Pancreas (tissue), 10 donors: Measurements from ENCODE around the gene SBNO2. TPM values are rescaled to one million over a fixed set of nuclear protein-coding genes. Genes with fewer than 3 reads are reported as not detected.

Source experiments
- ATAC-seq, 4 donors: fragments of 200-7000 bp; cut with Tn5 transposase; one replicate each; pipeline versions ENCODE4 v1.8.0 to v1.9.1; 2020; ENCODE audit warnings: mild to moderate bottlenecking in 4 of 4, moderate library complexity in 4 of 4
- DNase-seq, 6 donors: peaks; one replicate each; pipeline ENCODE4 v3.0.0-alpha.2; 2020
- FAIRE-seq: peaks from 2 replicates; lab custom pipeline; 2012; peaks lifted over from hg19 to GRCh38; lab: Jason Lieb, UNC
- H3K27ac ChIP-seq, 4 donors: fragments of 200-600 bp; sonication (generic); 1 replicate in 3 of 4; 2 replicates in 1 of 4; pipeline versions ENCODE4 v1.5.0 to v1.8.0; 2020
- H3K27me3 ChIP-seq, 4 donors: fragments of 200-600 bp; one replicate each; pipeline ENCODE4 v1.8.0; 2021
- H3K36me3 ChIP-seq, 3 donors: fragments of 200-600 bp; sonication (generic) in 1 of 3; one replicate each; pipeline versions ENCODE4 v1.5.0 to v1.8.0; 2020 to 2021
- H3K4me1 ChIP-seq, 3 donors: fragments of 200-600 bp; one replicate each; pipeline ENCODE4 v1.8.0; 2021
- H3K4me3 ChIP-seq, 4 donors: fragments of 200-600 bp; sonication (generic) in 2 of 4; one replicate each; pipeline versions ENCODE4 v1.5.0 to v1.8.0; 2020 to 2021
- H3K9me3 ChIP-seq, 4 donors: fragments of 200-600 bp; one replicate each; pipeline ENCODE4 v1.8.0; 2021
- WGBS, 2 donors: extraction: QIAGEN DNeasy Blood & Tissue Kit; methylation state at CpG; one replicate each; pipeline ENCODE4 v1.1.7; 2013; 5-methylcytosine and 5-hydroxymethylcytosine counted together
- intact Hi-C, 3 donors: fragments of 100-400 bp; cut with DNase I; formaldehyde crosslinking; loops; one replicate each; pipeline versions ENCODE4 v1.11.1 to v1.14.2; 2022
- polyA plus RNA-seq, 2 donors: library from polyadenylated mRNA; stranded (reverse); fragments of 200-250 nt; gene quantifications; one replicate each; pipeline ENCODE4 v1.2.3, GENCODE V29; 2013
- total RNA-seq, 6 donors: library from RNA; stranded (reverse); fragmentation: NEBNext Ultra II Directional in 4 of 6; extraction: Animal tissue kit (Norgen Biotek cat#: 25700) in 4 of 6; gene quantifications; one replicate each; pipeline versions ENCODE4 v1.2.1 to v1.2.4, GENCODE V29; 2021 to 2023
- TF ChIP-seq, protein P1 (sequence below), 4 donors: fragments of 200-600 bp; sonication (generic) in 3 of 4; IDR thresholded peaks; one replicate each; pipeline versions ENCODE4 v1.5.0 to v1.8.0; 2021; ENCODE audit warnings: antibody characterized with exemption in 4 of 4
- donor health status: healthy with polysubstance abuse.
- donor health status: DM: no; HTN: no; CAD: no; lungs with moderate emphysema.
- donor health status: DM: no; HTN: no; CAD: no.
- donor health status: control.
- donor health status: control.
- donor health status: Bipolar disorder and iron deficiency.
- donor health status: DM: yes; HTN: yes; CAD: no.
- donor health status: DM: no; HTN: no; CAD: no.
- donor health status: DM: no; HTN: no; CAD: no.
- donor health status: DM: yes; HTN: yes; CAD: no.

Gene SBNO2
- total and polyA plus RNA-seq, 8 donors: 16.8 to 53.9 (median 27.4) TPM

GRCh38 chr19:1217366-1217765, 43.3 kb upstream of the SBNO2 start:
- FAIRE-seq (no peak), DNase-seq (peak in 2 of 6 donors; percentile 35 to 61), ATAC-seq (no peak)
- Histone ChIP-seq H3K27me3 (no peaks in the 10 kb centered on the region), H3K9me3 (no peaks in the 10 kb centered on the region), H3K36me3 (peaks cover 0 to 12% (median 8%) of the 10 kb centered on the region in 3 donors), H3K4me1 (peaks cover 18 to 34% (median 19%) of the 10 kb centered on the region in 3 donors), H3K27ac (no peak overlapping the region), H3K4me3 (no peak overlapping the region)
- intact Hi-C loops: no loop called here
- WGBS, 2 donors: 75 to 83% methylated on average over 12 to 15 of the region's 15 CpGs
- TF ChIP-seq, protein P1, sequence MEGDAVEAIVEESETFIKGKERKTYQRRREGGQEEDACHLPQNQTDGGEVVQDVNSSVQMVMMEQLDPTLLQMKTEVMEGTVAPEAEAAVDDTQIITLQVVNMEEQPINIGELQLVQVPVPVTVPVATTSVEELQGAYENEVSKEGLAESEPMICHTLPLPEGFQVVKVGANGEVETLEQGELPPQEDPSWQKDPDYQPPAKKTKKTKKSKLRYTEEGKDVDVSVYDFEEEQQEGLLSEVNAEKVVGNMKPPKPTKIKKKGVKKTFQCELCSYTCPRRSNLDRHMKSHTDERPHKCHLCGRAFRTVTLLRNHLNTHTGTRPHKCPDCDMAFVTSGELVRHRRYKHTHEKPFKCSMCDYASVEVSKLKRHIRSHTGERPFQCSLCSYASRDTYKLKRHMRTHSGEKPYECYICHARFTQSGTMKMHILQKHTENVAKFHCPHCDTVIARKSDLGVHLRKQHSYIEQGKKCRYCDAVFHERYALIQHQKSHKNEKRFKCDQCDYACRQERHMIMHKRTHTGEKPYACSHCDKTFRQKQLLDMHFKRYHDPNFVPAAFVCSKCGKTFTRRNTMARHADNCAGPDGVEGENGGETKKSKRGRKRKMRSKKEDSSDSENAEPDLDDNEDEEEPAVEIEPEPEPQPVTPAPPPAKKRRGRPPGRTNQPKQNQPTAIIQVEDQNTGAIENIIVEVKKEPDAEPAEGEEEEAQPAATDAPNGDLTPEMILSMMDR (IDR thresholded peaks at IDR 0.05): no peak

- Histone ChIP-seq H3K4me1 (peaks cover 18 to 35% (median 20%) of the 10 kb centered on the region in 3 donors), H3K9me3 (no peaks in the 10 kb centered on the region), H3K36me3 (peaks cover 0 to 12% (median 8%) of the 10 kb centered on the region in 3 donors), H3K27me3 (no peaks in the 10 kb centered on the region), H3K4me3 (no peak overlapping the region), H3K27ac (no peak overlapping the region)
- DNase-seq (peak in 1 of 6 donors; percentile 43), FAIRE-seq (no peak), ATAC-seq (no peak)
- 86 to 91% methylated on average over 12 of the region's 12 CpGs for WGBS, 2 donors
- TF ChIP-seq, protein P1 (IDR thresholded peaks at IDR 0.05): no peak
- intact Hi-C loops: no loop called here
These were observed 42.7 kb upstream of the SBNO2 start for GRCh38 chr19:1216756-1217155.

DNA sequence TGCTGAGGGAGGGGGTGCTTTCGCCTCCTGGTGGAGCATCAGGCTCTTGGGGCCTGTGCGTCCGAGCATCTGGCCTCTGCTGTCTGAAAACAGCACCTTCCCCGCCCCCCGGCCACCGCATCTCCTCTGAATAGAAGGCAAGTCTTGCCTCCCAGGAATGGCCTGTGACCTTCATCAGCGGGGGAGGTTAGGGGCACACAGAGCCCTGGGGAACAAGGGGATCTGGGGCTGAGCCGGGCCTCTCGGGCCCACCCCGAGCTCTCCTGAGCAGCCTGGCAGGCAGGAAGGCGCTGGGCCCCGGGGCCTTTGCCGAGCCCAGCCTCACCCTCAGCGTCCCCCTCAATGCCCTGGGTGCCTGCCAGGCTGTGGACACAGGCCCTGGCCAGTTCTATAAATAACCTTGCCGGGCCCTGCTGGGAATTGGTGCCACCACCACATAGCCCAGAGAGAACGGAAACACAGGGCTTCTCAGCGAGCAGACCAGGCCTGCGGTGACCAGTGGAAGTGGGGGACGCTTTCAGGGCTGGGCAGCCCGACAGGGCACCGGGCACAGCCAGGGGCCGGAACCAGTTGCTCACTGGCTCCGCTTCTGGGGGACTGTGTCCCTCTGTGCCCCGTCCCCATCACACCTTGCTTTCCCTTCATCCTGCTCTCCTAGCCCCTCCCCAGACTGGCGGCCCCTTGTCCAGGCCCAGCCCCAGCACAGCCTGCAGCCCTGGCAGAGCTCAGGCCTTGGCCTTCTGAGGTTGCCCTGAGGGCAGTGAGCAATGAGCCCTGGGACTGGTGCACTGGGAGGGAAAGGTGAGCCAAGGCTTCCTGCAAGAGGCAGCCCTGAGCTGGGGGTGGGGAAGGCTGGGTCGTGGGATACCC, 41.0 kb upstream of the SBNO2 start:
- DNase-seq (peak in 5 of 6 donors; percentile 60 to 90 (median 72)), ATAC-seq (peak; percentile 17 to 69 (median 56)), FAIRE-seq (no peak)
- intact Hi-C loops: no loop called here
- Histone ChIP-seq H3K4me3 (peak overlapping the region in 1 of 4 donors; percentile 1), H3K36me3 (no peaks in the 10 kb centered on the region), H3K4me1 (peaks cover 23 to 41% (median 27%) of the 10 kb centered on the region in 3 donors), H3K27me3 (no peaks in the 10 kb centered on the region), H3K9me3 (no peaks in the 10 kb centered on the region), H3K27ac (peak overlapping the region in 3 of 4 donors; percentile 71 to 88 (median 71))
- 36 to 38% methylated on average over 25 to 26 of the region's 26 CpGs for WGBS, 2 donors
- TF ChIP-seq, protein P1 (IDR thresholded peaks at IDR 0.05): no peak

DNA sequence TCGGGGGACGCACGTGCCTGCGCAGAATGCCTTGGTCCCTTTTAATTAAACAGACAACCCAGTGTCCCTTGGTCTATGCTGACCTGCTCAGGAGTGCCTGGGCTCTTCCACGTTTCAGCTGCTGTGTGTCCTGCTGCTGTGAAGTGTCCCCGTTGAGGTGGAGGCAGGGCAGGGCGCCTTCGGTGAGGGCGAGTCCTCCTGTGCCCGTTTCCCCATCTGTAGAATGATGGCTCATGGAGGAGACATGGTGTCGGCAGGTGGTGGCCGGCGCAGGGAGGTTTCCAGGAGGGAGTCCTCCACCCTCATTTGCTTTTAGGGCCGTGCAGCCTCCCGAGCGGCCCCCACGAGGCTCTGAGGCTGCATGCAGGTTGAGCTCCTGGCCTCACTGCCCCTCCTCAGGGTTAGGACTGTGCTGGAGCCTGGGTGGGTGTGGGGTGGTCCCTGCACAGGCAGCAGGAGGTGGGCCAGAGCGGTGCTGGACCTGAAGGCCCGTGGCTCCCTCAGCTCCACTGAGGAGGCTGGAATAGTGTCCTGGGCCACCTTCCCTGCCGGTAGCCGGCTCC, 40.3 kb upstream of the SBNO2 start:
- peaks cover 23 to 43% (median 34%) of the 10 kb centered on the region in 3 donors for H3K4me1 ChIP-seq
- intact Hi-C loops: no loop called here
- H3K27ac ChIP-seq: peak overlapping the region; percentile 36 to 88 (median 71)
- no peaks in the 10 kb centered on the region for H3K27me3 ChIP-seq
- no peaks in the 10 kb centered on the region for H3K36me3 ChIP-seq
- H3K9me3 ChIP-seq: no peaks in the 10 kb centered on the region
- FAIRE-seq (no peak), DNase-seq (peak in 1 of 6 donors; percentile 40), ATAC-seq (no peak)
- 72 to 77% methylated on average over 21 of the region's 21 CpGs for WGBS, 2 donors
- TF ChIP-seq, protein P1 (IDR thresholded peaks at IDR 0.05): no peak
- H3K4me3 ChIP-seq: no peak overlapping the region
